HG03025 (cell line): Measurements from ENCODE around the gene SMOC2.

ENCODE experiments used
- ATAC-seq: cut with Tn5 transposase; IDR thresholded peaks from one replicate; pipeline ENCODE4 v1.9.1; 2021; ENCODE audit warnings: mild to moderate bottlenecking, moderate library complexity; ENCODE audit not compliant: unreplicated experiment, low FRiP score

Gene SMOC2

DNA sequence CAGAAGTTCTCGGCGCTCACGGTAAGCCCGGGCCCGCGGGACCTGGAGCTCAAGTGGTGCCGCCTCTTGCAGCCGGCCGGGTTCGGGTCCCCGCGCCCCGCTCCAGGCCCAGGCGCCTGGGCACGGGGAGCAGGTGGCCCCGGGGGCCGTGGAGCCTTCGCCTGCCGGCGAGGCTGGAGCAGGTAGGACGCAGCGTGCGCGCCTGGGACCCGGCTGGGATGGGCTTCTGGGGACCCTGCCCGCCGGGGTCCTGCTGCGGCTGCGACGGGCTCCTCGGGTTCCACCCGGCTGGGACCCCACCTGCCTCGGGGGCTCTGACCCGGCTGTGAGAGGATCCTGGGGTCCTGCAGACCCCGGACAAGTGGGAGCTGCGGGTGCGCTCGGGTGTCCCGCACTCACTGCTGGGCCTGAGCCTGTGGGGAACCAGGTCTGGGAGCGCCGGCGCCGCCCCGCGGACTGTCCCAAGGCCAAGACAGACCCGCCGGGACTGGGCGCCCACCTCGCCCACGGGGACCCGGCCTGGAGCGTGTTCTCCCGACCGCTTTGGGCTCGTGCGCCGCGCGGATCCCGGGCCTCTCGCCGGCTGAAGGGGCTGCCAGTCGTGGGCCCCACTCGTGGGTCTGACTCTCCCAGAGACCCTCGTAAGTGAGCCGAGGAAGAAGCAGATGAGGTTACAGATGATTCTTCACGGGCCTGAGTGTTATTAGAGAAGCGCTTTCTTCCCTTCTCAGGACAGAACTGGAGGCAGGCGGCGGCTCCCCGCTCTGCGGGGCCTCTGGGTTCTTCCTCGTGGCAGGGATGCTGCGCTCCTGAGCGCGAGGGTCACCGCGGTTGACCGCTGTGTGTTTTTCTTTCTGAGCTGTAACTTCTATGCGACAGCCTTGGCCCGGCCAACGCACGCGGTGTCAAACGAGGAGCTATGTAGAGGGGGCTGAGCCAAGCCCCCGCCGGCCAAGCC, 729 bp downstream of the SMOC2 start:
- no peak for ATAC-seq

DNA sequence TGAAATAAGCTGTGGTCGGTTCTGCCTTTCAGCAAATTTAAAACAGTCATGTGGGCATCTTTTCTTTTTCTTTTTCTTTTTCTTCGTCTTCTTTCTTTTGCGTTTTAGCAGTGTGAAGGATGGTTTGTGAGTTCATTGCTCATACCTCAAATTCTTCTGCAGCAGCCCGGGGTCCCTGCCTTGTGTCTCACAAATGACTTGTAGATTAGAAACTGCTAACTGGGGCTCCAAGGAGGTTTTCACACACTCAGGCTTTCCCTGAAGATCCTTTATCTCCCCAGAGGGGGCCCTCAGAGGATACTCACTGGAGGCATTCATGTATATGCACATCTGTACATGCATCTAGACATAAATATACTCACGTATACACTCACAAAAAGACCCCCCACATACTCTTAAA, 1.7 kb downstream of the SMOC2 start:
- ATAC-seq, result no peak

DNA sequence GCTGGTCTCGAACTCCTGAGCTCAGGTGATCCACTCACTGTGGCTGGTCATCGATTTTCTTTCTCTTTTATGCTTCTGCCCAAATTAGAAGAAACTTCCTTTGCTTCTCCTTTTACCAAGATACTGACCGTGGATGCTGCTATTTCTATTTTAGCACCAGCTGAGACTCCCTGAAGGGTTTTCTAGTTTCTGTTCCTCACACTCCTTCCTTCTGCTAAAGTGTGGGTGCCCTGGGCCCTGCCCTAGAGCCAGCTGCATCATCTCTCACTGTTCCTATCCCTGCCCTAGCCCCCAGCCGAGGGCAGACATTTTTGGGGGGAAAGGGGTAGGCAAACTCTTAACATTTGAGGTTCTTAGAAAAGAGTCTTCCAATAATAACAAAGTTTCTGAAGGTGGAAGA, 6.3 kb downstream of the SMOC2 start:
- ATAC-seq, result no peak

DNA sequence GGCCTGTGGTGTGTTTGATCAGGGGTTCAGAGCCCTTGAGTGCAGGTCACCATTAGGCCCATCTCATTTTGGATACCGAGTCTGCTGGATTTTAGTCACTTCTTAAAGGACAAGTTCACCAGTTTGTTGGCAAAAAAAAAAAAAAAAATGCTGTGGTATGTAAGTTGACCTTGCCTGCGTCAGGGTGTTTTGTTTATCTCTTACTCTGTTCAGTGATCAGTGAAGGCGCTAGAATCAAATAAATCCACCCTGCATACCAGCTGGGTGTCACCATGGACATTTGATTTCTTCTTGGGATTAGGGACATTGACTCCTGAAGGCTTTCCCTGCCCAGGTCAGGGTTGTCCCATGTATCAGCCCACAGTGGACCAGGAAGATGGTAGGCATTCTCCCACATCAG, 6.7 kb downstream of the SMOC2 start:
- no peak for ATAC-seq

DNA sequence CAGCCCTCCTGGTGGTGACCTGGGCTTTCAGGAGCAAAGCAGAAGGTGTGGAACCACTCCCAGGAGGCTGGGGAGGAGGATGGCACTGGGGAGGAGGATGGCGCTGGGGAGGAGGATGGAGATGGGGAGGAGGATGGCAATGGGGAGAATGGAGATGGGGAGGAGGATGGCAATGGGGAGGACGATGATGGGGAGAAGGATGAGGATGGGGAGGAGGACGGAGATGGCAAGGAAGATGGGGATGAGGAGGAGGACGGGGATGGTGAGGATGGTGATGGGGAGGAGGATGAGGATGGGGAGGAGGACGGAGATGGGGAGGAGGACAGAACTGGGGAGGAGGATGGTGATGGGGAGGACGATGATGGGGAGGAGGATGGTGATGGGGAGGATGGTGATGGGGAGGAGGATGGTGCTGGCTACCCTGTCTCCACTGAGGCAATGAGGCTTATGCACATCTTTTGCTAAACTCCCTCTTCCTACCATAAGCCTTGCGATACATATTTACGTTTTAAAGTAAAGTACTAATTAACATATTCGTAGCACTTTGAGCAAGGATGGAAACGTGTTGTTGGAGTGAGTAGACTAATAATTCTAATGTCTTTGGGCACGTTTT, 7.4 kb downstream of the SMOC2 start:
- no peak for ATAC-seq

DNA sequence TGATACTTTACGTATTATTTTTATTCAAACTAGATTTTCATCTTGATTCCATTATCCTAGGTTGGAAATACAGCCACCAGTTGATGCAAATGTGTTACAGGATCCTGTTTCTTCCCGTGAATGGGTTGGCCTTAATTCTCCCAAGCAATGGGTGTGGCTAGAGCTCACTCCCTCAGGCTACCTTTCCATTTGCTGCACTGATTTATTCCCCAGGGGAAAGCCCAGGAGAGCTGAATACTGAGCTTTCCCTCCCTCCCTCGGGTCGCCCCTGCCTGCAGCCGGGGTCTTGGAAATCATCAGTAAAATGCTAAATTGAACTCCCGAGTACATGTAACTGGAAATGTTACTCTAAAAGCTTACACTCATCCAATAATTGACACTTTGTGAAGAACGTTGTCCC, 9.9 kb downstream of the SMOC2 start:
- ATAC-seq, result no peak

DNA sequence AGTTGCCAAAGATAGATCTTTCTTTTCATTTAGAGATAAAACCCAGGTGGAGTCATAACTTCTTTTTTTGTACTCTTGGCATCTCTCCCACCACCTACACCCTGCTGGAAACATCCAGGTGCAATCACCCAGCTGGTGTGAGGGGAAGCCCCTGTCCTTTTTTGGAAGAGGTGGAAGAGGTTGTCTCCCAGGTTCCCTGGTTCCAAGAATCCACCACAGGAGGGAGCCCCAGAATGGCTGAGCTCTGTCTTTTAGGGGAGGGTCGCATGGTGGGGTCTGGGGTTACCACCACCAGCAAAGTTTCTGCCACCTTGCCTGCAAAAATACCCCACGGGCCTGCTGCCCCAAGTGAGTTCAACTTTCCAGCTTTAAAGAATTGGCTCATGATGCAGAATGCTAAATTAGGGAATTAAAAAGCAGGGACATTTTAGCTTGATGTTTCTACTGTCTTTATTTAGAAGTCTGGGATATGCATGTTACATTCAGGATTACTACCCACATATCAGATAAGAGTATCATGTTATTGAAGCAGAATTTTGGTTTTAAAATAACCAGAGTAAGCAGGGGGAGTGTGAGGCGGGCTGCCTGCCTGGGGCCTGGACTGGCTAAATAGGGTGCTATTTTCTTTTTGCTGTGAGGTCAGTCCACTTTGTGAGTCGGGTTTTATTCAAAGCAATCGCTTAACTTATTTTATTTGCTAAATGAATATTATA, 11.0 kb downstream of the SMOC2 start:
- no peak for ATAC-seq

DNA sequence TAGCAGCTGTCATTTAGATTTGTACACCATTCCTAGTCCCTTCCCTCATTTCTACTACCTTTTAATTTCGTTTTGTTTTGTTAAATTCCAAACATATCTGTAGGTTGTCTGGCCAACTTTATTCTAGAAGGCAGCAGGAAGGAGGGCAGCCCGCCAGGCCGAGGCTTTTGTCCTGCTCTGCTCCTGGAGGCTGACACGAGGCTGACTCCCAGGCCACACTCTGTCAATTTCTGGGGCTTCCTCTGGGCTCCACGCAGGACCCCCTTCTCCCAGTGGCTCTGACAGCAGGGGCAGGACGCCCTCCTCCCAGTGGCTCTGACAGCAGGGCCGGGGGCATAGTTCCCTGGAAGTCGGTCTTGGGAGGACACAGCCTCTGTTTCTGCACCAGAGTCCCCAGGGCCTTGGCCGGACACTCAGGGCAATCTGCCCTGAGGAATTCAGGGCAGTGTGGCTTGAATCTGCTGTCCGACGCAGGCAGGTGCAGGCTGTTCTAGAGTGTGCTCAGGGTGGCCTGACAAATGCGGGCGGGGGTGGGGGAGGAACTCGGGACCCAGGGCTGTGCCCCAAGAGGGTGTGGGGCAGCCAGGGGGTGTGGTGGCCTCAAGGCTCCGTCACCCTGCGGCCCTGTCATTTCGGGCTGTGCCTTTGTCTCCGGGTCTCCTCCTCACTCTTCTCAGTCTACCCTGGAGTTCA, 11.8 kb downstream of the SMOC2 start:
- ATAC-seq, result no peak

DNA sequence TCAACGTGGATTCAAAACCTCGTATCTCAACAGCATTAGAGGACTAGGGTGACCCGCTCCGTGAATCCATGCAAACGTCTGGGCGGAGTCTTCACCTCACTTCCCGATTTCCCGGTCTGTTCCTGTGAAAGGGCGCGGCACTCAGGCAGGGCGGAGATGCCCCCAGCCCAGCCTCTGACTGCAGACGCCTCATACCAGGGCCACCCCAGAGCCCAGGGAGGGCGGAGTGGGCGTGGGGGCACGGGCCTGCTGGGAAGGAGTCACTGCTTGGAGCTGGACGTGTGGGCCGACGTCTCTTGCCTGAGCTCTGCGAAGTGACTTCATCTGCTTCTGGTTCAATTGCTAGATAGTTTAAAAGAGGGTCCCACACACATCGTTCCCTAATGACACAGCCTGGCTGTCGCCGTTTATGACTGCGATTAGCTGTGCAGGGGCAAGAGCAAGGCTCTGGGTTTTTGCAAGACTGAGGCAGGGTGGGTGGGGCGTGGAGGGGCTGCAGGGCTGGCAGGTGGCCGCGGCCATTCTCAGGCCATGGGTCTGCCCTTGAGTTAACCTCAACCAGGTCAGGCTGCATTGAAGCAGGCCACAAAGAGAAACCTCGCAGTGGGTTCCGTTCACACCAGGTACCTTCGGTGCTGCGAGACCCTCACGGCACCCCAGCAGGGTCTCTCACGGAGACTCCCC, 15.0 kb downstream of the SMOC2 start:
- ATAC-seq, result no peak

DNA sequence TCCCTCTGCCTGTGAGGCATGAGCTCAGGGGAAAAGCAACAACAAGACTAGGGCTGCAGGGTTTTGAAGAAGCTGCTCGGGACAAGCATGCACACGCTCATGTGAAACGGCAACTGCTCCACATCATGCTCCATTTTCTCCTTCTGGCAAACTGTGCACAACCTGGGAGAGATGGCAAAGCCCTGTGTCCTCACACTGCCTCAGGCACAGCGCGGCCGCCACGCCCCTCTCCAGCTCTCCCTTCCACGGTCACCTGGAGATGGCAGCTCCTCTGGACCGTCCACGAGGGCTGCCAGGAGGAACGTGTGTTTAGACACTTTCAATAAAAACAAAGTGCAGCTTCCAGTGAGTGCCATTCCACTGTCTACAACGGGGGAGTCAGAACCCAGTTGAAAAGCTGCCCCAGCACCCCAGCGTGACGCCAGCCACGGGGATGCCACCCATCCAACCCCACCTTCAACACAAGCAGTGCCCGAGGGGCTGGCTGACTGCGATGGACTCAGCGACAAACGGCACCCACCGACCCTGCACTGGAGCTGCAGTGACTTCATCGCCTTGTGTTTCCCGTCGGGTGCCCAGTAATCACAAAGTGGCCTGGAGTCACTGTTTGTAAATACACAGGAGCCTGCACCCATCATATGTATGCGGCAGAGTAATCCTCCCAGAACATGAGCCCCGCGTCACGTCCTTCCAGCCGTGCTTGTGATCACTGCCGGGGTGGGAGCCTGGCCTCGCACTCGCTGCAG, 16.1 kb downstream of the SMOC2 start:
- ATAC-seq, result no peak

DNA sequence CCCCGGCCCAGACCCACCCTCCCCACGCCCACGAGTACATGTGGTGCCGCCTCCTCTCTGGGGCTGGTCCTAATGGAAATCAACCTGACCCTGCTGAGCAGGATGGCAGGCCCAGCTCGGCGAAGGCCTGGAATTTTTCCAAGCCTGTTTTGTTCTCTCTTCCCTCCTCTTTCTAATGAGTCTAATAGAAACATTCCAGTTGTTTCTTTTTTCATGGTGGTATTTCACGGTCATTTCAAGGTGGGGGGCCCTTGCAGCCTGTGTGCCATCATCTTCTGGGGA, 16.6 kb downstream of the SMOC2 start:
- no peak for ATAC-seq

DNA sequence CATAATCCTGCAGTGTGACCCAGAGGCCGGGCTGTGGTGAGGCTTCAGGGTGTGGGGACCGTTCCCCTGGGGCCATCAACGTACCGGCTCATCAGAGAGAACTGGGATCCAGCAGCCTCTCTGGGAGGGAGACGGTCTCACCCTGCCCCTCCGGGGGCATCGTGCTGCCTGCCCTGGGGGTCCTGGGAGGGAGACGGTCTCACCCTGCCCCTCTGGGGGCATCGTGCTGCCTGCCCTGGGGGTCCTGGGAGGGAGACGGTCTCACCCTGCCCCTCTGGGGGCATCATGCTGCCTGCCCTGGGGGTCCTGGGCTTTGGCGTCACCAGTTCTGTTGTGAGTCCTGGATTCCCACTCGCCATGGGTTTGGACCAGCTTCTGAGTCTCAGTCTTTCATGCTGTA, 17.1 kb downstream of the SMOC2 start:
- no peak for ATAC-seq

DNA sequence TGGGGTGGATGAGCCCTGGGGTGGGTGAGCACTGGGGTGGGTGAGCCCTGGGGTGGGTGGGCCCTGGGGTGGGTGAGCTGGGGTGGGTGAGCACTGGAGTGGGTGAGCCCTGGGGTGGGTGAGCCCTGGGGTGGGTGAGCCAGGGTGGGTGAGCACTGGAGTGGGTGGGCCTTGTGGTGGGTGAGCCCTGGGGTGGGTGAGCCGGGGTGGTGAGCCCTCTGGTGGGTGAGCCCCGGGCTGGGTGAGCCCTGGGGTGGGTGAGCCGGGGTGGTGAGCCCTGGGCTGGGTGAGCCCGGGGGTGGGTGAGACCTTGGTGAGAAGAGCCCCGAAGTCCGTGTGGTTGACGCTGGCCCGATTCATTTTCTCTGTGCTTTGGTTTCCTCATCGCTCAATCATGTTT, 18.6 kb downstream of the SMOC2 start:
- ATAC-seq, result no peak

DNA sequence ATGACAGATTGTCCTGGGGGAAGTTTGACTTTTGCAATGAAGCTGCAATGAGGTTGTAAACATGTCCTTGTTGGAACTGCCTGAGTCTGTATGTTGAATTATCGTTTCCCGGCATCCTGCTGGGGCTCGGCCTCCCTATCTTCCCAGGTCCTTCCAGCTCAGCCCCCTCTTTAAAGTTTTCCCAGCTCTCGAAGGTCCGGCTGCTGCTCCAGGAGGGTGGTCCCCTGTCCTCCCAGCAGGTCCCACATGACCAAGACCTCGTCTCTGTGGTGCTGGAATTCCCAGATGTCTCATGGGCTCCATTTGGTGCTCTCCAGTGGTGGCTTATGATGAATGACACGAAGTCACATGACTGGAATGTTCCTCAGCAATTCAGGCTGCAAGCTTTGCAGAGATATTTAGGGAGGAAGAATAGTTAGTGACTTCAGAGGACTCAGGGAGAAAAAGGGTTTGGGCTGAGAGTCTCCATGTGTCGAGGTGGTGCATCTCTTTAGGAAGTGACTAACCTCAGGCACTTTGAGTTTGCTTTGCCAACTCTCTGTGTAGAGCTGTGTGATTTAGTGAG, 21.4 kb downstream of the SMOC2 start:
- no peak for ATAC-seq

DNA sequence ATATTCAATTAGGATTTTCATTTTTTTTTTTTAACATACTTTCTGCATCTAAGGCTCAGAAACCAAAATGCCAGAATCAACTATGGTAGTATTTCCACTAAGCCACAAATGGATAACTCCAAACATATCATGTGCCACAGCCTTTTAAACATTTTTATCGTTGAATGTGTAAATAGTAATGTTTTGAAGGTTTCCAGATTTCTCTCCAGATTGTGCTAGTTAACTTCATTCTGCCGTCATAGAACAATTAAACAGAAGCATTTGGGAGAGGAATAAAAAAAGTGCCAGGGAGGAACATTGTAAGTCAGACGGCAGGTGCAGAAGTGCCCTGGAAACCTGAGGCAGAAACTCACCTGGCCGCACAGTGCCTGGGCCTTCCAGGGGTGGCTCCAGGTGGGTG, 23.6 kb downstream of the SMOC2 start:
- no peak for ATAC-seq

DNA sequence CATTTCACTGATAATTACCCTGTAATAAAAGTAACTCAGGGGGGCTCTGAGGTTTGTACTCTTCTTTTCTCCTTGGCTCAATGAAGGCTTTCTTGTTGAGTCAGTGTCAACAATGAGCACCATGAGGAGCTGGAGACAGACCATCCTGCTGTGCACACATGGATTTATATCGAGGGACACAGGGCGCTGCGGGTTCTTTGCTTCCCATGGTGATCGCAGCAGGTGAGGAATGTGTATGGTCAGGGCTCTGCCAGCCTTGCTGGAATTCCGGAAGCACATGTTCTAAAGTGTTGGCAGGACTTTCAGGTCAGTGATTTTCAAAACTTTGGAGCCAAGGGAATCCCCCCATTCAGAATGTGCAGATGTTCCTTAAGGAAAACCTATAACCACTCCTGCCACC, 27.1 kb downstream of the SMOC2 start:
- no peak for ATAC-seq

DNA sequence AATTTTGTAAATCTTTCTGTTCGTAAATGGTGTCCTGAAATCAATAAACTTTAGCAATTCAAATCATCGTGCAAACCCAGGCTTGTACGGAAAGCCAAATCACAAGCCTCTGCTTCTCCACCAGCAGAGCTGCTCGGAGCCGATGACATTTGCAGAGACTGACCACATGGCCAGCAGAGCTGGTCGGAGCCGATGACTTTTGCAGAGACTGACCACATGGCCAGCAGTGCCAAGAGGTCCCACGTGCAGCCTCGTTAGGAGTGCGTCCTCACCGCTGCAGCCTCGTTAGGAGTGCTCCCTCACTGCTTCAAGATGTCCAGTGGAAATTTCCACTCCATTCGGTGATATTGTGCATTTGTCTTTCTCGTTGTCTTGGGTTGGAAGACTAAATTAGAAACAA, 28.5 kb downstream of the SMOC2 start:
- ATAC-seq, result no peak

DNA sequence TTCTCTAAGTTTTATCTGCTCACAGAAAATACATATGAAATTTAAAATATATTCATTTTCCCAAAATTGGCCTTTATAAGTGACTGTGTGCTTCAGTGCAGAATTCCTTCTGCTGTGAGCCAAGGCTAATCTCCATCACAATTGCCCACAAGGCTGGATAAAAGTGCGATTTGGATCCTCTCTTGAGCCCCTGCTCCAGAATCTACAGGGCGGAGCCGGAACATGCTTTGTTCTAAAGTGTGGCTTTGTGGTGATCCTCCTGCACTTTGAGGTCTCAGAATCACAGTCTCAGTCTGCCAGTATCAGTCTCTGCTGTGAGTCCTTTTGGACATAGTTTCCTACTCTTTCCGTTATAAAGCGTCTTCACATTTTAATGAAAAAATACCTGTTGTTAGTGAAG, 28.9 kb downstream of the SMOC2 start:
- no peak for ATAC-seq

DNA sequence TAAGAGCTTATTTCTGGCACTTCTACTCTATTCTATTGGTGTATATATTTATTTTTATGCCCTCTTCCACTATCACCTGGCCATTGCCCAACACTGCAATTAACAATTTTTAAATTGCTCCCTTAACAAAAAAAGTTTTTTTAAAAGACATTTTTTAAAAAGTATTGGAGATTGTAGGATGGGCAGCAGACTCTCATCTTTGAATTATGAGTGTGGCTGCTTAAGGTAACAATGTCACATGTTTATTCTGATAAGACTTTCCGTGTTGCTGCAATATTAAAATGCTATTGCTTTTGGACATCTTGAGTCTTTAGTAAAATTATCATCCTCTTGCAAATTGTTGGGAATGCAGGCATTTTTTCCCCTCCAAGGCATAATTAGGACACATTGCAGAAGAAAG, 31.4 kb downstream of the SMOC2 start:
- no peak for ATAC-seq

DNA sequence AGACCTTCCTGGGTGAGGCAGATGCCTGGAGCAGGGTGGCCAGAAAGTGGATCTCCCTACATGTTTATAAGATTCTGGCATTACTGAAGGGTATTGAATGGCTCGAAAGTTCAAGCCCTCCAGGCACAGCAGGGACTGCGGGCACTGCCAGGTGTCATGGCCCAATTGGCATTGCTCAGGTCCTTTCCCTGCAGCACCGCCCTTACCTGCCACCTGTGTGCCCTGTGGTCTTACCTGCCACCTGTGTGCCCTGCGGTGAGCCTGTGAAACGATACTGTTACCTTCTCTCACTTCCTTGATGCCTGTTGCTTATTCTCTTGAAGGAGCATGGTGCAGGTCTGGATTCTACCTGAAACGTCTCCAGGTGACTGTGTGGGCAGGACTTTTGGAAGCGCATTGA, 32.2 kb downstream of the SMOC2 start:
- no peak for ATAC-seq
